Gastrocnemius medialis (tissue), 4 donors: ENCODE data around the gene BRIP1. TPM values are rescaled to one million over a fixed set of nuclear protein-coding genes. Genes with fewer than 3 reads are reported as not detected.

Source experiments
- ATAC-seq, 2 donors: fragments of 150-250 bp; one replicate each; pipeline ENCODE4 v1.9.1; 2016
- DNase-seq, 2 donors: peaks; one replicate each; pipeline ENCODE4 v3.0.0-alpha.2; 2019
- H3K27ac ChIP-seq, 4 donors: fragments of 200-600 bp; sonication (generic); 1 replicate in 1 of 4; 2 replicates in 3 of 4; pipeline ENCODE4 v1.5.1; 2016 to 2018; ENCODE audit warnings: mild to moderate bottlenecking in 2 of 4, moderate library complexity in 1 of 4
- H3K27me3 ChIP-seq, 3 donors: fragments of 200-600 bp; sonication (generic) in 2 of 3; 1 replicate in 1 of 3; 2 replicates in 2 of 3; pipeline versions ENCODE4 v1.5.1 to v1.6.0; 2016 to 2019; ENCODE audit warnings: mild to moderate bottlenecking in 1 of 3, moderate library complexity in 1 of 3
- H3K36me3 ChIP-seq, 2 donors: fragments of 200-600 bp; sonication (generic) in 1 of 2; one replicate each; pipeline ENCODE4 v1.5.1; 2017 to 2018
- H3K4me1 ChIP-seq, 2 donors: fragments of 200-600 bp; sonication (generic) in 1 of 2; one replicate each; pipeline ENCODE4 v1.5.1; 2016 to 2017; ENCODE audit warnings: mild to moderate bottlenecking in 2 of 2
- H3K4me3 ChIP-seq, 4 donors: fragments of 200-600 bp; sonication (generic) in 3 of 4; 1 replicate in 1 of 4; 2 replicates in 3 of 4; pipeline ENCODE4 v1.5.1; 2016 to 2019; ENCODE audit warnings: mild to moderate bottlenecking in 2 of 4
- H3K9me3 ChIP-seq, 3 donors: fragments of 200-600 bp; sonication (generic) in 2 of 3; 1 replicate in 1 of 3; 2 replicates in 2 of 3; pipeline ENCODE4 v1.5.1; 2016 to 2019
- POLR2A ChIP-seq, 2 donors: fragments of 450-650 bp; IDR thresholded peaks; one replicate each; pipeline ENCODE4 v1.6.1; 2017; ENCODE audit warnings: antibody characterized with exemption in 2 of 2, mild to moderate bottlenecking in 2 of 2, moderate library complexity in 2 of 2
- in situ Hi-C, 4 donors: fragments of 200-750 bp; cut with MboI; loops; one replicate each; pipeline versions ENCODE4 v1.15.0 to v1.8.0; 2017; ENCODE audit warnings: low sequenced_read_pairs in 4 of 4
- intact Hi-C: fragments of 100-400 bp; cut with DNase I; formaldehyde crosslinking; loops from one replicate; pipeline ENCODE4 v1.15.1; 2023; ENCODE audit warnings: low total_unique reads
- total RNA-seq, 4 donors: library from RNA; depleted of rRNA; stranded (reverse); fragments of >200 nt; gene quantifications; one replicate each; pipeline versions ENCODE4 v1.1.0 to v1.2.3, GENCODE V29; 2016
- TF ChIP-seq, protein P1 (sequence below), 5 experiments: fragments of 450-650 bp in 3 of 5; fragments of 200-600 bp in 2 of 5; sonication (generic) in 2 of 5; IDR thresholded peaks in 4 of 5; conservative IDR thresholded peaks in 1 of 5; 1 replicate in 4 of 5; 2 replicates in 1 of 5; pipeline ENCODE4 v1.5.1; 2016 to 2019; ENCODE audit warnings: antibody characterized with exemption in 5 of 5, mild to moderate bottlenecking in 3 of 5, moderate library complexity in 3 of 5

BRIP1 gene
- total RNA-seq, 4 donors from 2014 or later = 0.09 to 0.13 TPM; not detected in 2

DNA sequence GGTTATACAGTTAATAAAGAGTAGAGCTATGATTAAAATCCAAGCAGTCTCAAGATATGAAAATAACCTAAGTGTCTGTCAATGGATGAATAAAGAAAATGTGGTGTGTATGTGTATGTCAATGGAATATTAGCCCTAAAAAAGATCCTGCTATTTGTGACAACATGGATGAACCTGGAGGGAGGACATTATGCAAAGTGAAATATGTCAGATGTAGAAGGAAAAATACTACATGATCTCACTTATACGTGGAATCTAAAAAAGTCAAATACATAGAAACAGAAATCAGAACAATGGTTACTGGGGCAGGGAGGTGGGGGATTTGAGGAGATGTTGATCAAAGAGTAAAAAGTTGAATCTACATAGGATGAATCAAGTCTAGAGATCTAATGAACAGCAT is 20.4 kb downstream of the BRIP1 start:
- H3K9me3 ChIP-seq = no peaks in the 10 kb centered on the region
- no peaks in the 10 kb centered on the region for H3K36me3 ChIP-seq
- no peak for ATAC-seq
- H3K4me3 ChIP-seq = no peak overlapping the region
- no peak overlapping the region for H3K27ac ChIP-seq
- intact Hi-C loops = no loop called here
- no peak for DNase-seq
- in situ Hi-C loops = loop anchor here in 3 of 4 donors (10.0 to 25.0 kb wide), 3 partner anchors 208 to 1131 kb away; no protein-coding TSS in a partner anchor
- H3K27me3 ChIP-seq = no peaks in the 10 kb centered on the region
- TF ChIP-seq, protein P1, sequence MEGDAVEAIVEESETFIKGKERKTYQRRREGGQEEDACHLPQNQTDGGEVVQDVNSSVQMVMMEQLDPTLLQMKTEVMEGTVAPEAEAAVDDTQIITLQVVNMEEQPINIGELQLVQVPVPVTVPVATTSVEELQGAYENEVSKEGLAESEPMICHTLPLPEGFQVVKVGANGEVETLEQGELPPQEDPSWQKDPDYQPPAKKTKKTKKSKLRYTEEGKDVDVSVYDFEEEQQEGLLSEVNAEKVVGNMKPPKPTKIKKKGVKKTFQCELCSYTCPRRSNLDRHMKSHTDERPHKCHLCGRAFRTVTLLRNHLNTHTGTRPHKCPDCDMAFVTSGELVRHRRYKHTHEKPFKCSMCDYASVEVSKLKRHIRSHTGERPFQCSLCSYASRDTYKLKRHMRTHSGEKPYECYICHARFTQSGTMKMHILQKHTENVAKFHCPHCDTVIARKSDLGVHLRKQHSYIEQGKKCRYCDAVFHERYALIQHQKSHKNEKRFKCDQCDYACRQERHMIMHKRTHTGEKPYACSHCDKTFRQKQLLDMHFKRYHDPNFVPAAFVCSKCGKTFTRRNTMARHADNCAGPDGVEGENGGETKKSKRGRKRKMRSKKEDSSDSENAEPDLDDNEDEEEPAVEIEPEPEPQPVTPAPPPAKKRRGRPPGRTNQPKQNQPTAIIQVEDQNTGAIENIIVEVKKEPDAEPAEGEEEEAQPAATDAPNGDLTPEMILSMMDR (IDR thresholded peaks at IDR 0.05 in 4 of 5, conservative IDR thresholded peaks at IDR 0.05 in 1 of 5) = no peak
- TF ChIP-seq POLR2A (IDR thresholded peaks at IDR 0.05) = no peak
- H3K4me1 ChIP-seq = no peaks in the 10 kb centered on the region

DNA sequence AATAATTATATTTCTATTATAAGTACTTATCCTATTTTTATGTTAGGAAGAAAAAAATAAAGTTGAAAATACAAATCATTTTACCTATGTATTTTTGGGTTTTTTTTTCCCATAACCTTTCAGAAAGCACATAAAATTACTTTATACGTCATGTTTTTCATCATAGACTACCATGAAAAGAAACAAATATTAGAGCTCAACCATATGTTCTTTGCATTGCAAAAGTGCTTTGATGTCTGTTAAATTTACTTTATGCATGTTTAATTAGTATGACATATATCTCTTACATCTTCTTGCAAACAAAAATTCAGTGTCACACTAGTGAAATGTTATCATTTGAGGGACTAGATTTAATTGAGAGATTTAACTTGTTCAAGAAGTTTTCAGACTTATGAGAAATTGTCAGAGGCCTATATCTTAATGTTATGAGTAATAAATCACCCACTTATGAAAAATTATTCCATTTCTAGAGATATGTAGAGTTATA is 24.0 kb downstream of the BRIP1 start:
- intact Hi-C loops = no loop called here
- Histone ChIP-seq H3K4me3 (no peak overlapping the region), H3K27me3 (no peaks in the 10 kb centered on the region), H3K9me3 (no peaks in the 10 kb centered on the region), H3K27ac (no peak overlapping the region), H3K4me1 (no peaks in the 10 kb centered on the region), H3K36me3 (no peaks in the 10 kb centered on the region)
- no peak for DNase-seq
- in situ Hi-C loops = loop anchor here (10.0 to 25.0 kb wide), 3 partner anchors 402 to 1127 kb away; no protein-coding TSS in a partner anchor
- no peak for TF ChIP-seq POLR2A (IDR thresholded peaks at IDR 0.05)
- TF ChIP-seq, protein P1 (IDR thresholded peaks at IDR 0.05 in 4 of 5, conservative IDR thresholded peaks at IDR 0.05 in 1 of 5) = no peak
- ATAC-seq = no peak

DNA sequence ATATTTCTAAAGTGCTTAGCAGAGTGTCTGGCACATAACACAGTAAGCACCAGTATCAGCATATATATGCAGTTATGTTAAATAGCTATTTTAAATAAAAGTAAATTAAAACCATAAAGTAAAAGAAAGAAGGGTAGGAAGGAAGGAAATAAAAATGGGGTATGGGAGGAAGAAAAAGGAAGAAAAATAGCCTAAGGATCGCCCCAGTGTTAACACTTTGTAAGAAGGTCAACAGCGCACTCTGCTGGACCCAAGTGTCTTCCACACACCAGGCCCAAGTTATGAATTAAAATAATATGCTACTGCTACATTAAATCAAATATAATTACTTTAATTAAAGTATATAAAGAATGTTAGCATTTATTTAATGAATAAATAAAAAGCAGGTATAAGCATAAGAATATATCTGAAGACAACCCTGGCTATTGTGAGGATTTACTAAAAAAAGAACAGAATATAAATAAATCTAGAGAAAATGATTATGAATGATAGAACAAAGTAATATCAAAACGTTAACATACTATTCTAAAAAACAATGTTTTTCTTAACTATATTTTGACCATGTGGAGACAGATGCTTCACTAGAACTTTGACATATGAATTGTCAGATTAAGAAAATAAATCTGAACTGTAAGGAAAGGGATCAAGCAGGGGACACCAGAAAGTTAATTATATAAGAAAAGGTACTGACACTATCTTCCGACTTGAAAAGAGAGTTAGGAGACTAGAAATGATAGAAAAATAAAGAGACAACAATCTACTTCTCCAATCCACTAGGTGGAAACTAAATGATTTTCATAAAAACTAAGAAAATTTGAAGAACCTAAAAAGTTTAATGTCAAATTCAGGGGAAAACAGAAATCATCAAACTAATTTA is 25.9 kb downstream of the BRIP1 start:
- DNase-seq = peak in 1 of 2 donors; percentile 6

DNA sequence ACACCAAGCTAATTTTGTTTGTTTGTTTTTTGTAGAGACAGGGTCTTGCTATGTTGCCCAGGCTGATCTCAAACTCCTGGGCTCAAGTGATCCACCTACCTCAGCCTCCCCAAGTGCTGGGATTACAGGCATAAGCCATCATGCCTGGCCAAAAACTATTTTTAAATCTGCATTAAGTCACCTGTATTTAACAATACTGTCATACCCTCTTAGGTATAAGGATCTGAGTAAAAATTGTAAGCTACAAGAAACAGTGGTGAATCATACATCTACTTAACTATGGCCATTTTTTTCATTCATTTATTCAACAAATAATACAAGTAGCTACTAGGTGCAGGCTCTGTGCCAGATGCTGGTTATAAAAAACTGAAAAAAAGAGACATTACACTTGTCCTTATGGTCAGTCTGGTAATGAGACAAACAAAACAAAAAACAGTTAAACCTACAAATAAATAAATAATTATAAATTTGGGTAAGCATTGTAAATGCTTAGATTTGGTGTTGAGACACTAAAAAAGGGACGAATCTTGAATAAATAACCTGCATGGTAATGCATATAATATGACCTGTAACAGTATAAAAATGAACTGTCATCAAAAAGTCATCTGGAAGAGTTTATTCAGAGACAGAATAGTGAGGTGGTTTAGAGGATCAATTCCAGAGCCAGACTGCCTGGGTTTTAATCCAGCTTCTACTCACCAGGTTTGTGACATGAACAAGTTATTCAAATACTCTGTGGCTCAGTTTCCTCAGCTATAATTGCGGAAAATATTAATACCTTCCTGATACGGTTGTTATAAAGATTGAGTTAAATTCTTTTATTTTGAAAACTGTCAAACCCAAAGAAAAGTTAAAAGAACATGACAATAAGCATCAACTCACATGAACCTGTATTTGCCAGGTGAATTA is 26.8 kb downstream of the BRIP1 start:
- no peaks in the 10 kb centered on the region for H3K4me1 ChIP-seq
- DNase-seq (no peak), ATAC-seq (no peak)
- H3K36me3 ChIP-seq = no peaks in the 10 kb centered on the region
- no peaks in the 10 kb centered on the region for H3K9me3 ChIP-seq
- H3K27ac ChIP-seq = no peak overlapping the region
- in situ Hi-C loops (loop anchor here (10.0 to 25.0 kb wide), 3 partner anchors 399 to 1124 kb away; no protein-coding TSS in a partner anchor), intact Hi-C loops (loop anchor here (1.0 kb wide), 1 partner anchor 424 kb away; no protein-coding TSS in a partner anchor)
- H3K4me3 ChIP-seq = no peak overlapping the region
- no peaks in the 10 kb centered on the region for H3K27me3 ChIP-seq
- no peak for TF ChIP-seq POLR2A (IDR thresholded peaks at IDR 0.05)
- TF ChIP-seq, protein P1 (IDR thresholded peaks at IDR 0.05 in 4 of 5, conservative IDR thresholded peaks at IDR 0.05 in 1 of 5) = no peak

More for the DNA sequence above, 25.9 kb downstream of the BRIP1 start:
- Histone ChIP-seq H3K27me3 (no peaks in the 10 kb centered on the region), H3K36me3 (no peaks in the 10 kb centered on the region), H3K9me3 (no peaks in the 10 kb centered on the region), H3K27ac (no peak overlapping the region), H3K4me3 (no peak overlapping the region), H3K4me1 (no peaks in the 10 kb centered on the region)
- no peak for ATAC-seq
- intact Hi-C loops (loop anchor here (1.0 kb wide), 1 partner anchor 425 kb away; no protein-coding TSS in a partner anchor), in situ Hi-C loops (loop anchor here (10.0 to 25.0 kb wide), 3 partner anchors 400 to 1125 kb away; no protein-coding TSS in a partner anchor)
- TF ChIP-seq, protein P1 (IDR thresholded peaks at IDR 0.05 in 4 of 5, conservative IDR thresholded peaks at IDR 0.05 in 1 of 5) = peak; percentile 22 to 58 (median 34)
- no peak for TF ChIP-seq POLR2A (IDR thresholded peaks at IDR 0.05)
